Myocyte (in vitro differentiated cells): ENCODE measurements around the gene VASN. TPM values are rescaled to one million over a fixed set of nuclear protein-coding genes. Genes with fewer than 3 reads are reported as not detected.
A peak's percentile ranks its signal among the peaks of the same experiment; 100 is the strongest.
"Not testable (repeated sequence)": the region's sequence is repeated elsewhere in the genome, so short reads cannot be mapped to it uniquely, and the experiment has no call there.

ENCODE experiments used
- DNase-seq: peaks from one replicate; pipeline ENCODE4 v3.0.0-alpha.2; 2012; ENCODE audit warnings: low read depth
- total RNA-seq: library from RNA; depleted of rRNA; stranded (reverse); fragments of >200 nt; gene quantifications from 2 replicates; pipeline ENCODE4 v1.2.3, GENCODE V29; 2014

Gene VASN
- total RNA-seq, 1 donor from 2014 or later: 7.5 TPM

DNA sequence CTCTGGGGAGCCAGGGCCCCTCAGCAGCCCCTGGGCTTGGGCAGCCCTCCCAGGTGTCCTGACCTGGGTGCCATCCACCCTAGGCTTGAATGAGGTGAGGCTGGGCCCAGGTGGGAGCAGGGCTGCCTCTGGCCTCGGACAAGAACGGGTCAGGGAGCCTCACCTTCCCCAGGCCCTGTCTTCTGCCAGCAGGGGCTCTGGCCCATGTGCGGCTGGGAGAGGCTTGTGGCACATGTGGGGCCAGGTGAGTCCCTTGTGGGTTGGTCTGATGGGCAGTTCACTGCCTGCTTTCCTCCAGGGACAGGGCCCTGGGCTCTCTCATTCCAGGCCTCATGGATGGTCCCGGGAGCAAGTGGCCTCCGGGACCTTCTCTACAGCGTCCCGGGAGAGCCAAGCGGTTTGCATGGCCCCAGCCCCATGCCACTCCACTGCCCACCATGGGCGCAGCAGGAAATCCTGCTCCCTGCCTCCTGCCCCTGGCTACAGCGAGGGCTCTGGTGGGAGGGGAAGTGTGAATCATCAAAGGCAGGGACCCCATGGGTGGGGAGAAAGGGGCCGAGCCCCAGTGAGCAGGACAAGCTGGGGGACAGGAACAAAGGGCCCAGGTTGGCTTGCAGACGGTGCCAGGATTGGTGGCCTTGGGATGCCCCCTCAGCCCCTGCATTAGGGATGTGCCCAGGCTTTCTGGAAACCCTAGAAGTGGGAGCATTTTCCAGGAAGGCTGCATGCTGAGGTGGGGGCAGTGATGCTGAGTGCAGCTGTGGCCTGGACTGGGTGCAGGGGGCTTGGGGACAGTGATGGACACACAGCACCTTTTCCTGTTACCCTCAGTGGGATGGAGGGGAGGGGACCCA, 12.2 kb downstream of the VASN start:
- no peak for DNase-seq

DNA sequence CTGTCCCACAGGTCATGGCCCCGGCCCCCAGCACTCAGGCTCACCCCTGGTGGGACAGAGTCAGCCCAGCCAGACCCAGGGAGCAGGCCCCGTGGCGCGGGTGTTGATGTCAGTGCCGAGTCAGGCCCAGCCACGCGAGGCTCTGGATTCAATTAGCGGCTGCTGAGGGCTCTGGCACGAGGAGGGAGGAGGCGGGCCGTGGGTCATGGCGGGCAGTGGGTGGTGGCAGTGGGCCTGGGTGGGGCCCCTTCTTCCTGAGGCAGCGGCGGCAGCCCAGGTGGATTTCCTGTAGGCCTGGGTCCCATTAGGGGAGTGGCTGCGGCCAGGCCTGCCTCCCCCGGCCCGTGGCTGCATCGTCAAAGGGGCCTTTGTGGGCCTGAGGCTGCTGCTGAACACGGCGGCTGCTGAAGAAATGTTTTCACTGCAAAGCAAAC, 12.9 kb downstream of the VASN start:
- no peak for DNase-seq

DNA sequence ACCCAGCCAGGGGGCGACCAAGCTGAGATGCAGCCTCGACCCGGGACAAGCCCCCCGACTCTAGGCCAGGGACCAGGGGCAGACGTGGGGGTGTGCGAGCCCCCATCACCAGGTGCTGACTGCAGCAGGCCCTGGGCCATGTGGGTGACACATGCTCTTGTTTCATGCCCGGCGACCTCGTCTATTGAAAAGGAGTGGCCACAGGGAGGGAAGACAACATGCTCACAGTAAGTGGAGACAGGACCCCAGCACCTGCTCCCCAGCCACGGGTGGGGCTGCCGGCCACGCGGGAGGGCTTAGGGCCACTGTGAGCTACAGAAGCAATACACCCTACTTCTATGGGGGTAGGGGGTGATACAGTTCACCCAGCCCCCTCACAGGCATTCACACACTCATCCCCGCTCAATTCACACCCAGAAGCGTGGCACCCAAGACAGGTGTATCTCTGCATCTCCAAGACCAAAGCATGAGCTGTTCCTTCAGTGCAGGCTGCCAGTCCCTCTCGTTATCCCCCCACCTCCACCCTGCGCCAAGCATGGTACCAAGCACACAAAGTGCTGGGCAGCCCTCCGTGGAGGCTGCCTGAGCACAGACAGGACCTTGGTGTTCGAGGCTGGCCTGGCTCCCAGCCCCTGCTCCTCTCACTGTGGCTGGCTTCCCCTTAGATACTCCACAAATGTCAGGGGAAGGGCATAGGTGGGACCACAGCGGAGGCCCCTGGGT, 13.6 kb downstream of the VASN start:
- DNase-seq: peak; percentile 70

DNA sequence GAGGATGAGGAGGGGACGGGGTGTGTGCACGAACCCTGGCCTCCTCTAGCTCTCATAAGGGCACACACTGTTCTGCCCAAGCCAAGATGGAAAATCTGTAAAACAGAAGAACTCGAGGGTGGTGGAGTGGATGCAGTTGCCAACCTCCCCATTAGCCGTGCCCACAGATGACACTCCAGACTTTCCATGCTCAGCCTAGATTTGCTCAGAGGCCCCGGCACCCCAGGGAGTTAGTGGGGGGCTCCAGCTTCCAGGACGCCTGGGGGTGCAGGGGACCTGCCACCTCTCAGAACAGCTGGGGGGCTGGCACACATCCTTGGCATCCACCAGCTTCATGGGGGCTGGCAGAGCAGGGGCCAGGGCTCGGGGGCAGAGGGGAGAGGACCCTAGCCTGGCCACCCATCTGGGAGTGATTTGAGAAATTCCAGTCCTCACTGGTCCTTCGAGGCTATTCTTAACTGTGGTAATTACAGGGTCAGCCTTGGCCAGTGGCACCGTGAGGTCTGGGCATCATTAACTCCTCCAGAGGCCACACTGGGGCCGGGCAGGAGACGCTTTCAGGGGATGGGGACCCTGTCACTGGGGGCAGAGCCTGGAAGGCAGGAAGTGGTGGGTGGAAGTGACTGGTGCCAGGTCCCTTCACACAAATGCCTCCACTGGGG, 14.3 kb downstream of the VASN start:
- DNase-seq: no peak

DNA sequence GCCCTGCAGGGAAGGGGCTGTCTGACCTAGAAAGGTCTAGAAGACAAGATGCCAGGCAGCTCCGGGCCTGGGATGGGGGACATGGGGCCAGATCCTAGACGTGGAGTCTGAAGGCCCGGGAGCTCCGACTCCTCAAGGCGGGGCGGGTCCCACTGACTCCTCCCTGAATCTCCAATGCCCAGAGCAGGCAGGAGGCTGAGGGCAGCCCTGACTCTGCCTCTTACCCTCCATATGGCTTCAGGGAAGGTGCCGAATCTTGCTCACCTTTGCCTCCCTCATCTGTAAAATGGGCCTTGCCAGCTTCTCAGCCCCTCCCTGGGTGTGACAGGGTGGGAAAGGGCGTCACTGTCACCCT, 14.8 kb downstream of the VASN start:
- DNase-seq: no peak

DNA sequence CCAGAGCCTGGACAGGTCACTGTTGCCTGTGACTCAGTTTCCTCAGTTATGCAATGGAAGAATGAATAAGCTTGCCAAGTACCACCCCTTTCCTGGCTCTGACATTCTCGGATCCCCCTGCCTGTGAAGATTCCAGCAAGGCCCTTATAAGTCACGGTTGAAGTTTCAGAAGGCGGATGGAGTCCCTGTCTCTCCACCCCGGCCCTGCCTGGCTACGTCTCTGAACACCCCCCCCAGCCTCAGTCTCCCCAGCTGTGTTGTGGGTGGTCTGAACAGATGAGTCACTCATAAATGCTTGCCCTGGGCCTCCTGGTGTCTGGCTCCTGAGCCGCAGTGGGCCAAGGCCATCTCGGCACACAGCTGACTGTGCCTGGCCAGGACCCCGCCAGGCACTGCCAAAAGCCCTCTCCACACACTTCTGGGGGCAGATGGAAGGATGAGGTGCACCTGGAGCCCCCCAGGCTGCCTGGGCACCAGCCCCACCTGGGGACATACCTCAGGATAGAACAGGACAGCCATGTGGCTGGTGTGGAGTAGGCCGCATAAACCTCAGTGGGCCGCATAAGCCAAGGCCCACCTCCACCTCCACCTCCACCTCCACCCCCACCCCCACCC, 15.4 kb downstream of the VASN start:
- DNase-seq: no peak

DNA sequence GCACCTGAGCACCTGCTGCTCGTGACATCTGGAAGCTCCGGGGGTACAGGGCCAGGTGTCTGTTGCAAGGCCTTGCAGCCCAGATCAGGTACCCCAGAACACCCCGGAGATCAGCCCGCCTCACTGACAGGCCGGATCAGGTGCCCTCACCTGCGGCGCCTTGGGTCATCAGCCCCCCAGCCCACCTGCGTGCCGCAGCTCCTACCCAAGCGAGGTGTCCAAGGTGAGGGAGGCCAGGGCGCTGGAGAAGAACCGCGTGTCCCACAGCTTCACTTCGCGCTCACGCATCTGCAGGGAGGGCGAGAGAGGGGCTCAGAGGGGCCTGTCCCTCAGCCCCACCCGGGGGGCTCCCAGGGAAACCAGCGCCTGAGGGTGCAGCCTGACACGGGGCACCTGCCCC, 16.1 kb downstream of the VASN start:
- DNase-seq: no peak

DNA sequence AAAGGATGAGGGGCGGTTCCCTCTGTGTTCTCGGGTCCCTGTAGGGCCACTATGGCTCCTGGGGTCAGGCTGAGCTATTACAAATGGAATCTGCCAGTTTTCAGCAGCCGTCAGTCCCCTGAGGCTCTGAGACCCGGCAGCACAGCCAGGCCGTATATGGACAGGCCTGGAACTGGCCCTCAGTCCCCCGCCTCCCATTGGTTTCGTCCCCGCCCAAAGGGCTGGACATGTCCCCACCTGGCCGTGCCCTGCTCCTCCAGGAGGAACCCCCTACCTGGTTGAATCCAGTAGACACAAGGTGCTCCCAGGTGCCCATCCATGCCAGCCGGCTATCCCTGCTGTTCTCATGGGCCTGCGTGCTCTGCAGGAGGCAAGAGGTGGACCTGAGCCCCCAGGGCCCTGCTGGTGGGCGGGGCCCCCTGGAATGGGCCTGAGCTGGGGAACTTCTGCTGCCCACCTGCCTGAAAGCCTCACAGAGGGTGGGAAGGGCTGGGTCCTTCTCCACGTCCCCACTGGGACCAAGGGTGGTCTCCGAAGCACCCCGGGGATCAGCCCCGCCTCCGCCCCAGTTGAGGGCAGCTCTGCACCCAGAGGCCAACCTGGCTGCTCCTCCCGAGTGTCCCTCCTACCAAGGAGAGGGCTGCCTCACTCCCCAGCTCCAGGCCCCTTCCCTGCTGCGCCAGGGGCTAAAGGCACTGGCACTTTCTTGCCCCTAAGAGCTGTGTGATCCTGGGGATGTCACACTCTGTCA, 16.8 kb downstream of the VASN start:
- DNase-seq: no peak

DNA sequence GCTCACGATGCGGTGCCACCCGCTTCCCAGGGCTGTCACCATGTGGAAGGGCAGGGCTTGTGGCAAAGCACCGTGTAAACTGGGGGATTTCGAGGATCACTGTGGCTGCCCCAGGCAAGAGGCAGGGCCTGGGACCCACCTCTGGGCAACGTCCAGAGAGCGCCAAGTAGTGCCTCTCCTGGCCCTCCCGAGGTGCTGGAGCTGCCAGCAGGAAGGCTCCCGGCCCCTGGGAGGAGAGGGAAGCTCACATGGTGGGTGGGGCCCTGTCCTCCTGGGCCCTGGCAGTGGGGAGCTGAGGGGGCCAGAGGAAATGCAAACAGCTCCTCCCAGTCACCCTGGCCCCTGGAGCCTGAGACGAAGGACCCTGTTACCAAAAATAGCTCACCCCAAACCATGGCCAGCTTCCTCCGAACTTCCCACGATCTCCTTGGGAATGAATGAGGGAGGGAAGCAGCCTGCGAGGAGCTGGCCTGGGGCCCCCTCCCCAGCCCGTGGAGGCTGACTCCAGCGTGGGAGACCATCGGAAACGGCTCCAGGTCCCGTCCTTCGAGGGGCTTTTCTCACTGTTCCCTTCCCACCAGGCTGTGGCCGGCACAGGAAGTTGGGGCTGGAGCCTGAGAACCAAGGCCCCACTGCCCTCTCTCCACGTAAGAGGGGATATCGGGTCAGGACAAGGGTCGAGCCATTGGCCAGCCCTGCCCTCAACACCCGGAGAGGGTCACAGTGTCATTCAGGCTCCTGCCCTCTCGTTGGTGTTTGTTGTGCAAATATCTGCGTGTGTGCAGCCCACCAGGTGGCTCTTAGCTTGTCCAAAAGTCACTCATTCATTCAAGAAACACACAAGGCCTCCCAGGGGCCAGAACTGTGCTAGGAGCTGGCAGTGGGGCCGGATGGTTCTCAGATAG, 17.7 kb downstream of the VASN start:
- DNase-seq: no peak

DNA sequence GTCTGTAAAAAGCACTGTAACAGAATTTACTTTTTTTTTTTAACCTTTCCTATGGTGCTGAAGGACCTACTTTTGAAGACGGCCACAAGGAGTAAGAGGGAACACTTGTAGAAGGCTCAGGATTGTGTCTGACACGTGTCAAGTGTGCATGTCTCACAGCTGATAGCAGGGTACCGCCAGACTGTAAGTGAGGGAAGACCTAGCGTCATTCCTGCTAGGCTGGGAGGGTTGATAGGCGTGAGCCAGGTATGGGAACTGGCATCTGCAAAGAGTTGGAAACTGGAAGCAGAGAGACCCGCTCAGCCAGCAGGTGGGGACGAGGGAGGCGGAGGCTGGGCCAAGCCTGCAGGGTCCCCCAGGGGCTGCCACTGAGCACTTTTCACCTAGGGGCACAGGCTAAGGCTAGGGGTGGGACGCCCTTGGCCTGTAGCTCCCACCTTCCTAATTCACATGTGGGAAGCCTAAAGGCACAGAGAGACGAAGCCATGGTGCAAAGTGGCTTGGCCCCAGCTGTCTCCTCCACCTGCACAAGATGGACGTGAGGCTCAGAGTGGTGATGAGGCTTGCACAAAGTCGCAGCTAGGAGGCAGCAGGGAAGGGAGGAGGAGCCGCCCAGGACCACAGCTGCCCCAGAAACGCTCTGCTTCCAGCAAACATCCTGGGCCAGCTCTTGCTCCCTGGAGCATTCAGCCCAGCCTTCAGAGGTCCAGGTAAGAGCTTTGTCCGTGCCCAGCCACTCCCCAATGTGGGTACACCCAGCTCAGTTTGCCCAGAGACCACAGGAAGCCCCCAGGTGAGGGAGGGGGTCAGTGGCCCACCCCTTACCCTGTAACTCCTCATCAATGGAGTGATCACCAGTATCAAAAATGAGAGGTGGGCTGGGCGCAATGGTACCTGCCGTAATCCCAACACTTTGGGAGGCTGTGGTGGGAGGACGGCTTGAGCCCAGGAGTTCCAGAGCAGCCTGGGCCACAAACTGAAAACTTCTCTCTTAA, 18.9 kb downstream of the VASN start:
- no peak for DNase-seq

DNA sequence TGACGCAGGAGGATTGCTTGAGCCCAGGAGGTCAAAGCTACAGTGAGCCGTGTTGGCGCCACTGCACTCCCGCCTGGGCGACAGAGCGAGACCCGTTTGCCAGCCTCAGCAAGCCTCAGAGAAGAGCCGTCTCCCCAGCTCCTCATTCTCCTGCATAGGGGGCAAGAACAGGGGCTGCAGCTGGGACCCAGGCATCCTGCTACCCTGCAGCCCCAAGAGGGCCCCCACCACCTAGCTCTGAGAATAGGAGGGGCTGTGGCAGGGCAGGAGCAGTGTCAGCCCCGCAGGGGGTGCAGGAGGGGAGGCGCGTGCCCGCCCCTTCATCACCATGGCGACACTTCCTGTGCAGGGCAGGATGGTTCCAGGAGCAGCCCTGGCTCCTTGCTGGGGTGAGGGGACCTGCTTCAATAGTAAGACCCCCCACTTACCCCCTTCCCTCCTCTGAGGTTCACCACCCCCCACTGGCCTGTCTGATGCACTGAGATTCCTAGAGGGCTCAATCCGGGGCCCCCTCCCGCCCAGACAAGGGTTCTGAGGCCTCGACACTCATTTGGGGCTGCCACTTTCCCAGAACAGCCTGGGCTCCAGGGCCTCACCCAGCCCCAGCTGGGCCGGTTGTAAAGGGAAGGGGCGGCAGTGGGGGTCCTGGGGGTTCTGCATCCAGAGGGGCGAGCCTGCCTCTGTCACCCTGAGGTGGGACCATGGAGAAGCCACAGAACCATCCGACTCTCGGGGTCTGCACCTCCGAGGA, 20.2 kb downstream of the VASN start:
- DNase-seq: no peak

DNA sequence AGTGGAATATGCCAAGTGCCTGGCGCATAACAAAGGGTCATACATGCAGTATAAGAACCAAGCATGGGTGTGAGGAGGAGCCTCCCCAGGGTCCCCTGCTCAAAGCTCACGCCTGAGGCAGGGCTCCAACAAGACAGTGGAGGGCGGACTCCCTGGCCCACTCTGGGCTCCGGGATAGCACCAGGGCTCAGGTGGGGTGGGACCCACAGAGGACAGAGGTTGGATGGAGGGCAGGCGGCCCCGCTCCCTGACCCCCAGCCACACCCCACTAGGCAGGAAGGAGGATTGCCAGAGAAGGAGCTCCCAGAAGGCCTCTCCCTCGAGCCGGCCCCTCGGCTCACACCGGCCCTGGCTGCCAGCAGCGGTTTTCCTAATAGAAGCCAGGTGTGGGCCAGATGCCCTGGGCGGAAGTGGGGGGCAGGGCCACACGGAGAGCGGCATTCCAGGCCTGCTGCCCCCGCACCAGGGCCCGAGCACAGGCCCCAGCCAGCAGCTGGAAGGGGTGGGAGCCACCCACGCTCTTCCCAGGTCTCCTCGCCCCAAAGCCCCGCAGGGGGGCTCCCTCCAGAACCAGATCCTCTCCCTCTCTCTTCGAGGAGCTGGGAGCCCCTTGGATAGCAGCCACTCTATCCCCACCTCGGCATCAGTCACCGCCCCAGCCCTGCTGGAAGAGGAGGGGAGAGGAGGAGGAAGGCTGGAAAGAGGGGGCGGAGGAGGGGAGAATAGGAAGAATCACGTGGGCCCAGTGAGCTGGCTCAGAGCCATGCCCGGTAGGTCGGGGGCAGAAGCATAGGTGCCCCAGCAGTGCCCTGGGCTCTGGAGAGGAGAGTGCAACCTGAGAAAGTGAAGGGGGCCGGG, 21.0 kb downstream of the VASN start:
- DNase-seq: no peak

DNA sequence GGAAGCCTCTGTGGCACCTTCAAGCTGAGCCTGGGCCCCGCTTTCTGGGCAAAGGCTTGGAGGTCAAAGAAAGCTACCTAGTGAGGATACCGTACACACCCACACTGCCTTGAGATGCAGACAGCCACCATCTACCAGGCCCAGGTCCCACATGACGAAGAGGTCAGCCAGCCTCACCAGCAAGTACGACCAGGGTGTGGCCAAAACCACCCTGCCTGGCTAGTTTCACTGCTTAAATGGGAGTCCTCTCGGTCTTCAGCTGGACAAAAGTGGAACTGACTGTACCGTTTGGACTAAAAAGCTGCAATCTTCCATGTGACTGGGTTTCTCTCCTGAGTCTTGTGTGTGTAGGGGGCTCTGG, 21.6 kb downstream of the VASN start:
- no peak for DNase-seq

DNA sequence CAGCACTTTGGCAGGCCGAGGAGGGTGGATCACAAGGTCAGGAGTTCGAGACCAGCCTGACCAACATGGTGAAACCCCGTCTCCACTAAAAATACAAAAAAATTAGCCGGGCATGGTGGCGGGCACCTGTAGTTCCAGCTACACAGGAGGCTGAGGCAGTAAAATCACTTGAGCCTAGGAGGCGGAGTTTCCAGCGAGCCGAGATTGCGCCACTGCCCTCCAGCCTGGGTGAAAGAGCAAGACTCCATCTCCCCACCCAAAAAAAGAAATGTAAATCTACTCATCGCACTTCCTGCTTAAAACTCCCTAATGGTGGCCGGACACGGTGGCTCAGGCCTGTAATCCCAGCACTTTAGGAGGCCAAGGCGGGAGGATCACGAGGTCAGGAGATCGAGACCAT, 22.2 kb downstream of the VASN start:
- DNase-seq: not testable (repeated sequence)

DNA sequence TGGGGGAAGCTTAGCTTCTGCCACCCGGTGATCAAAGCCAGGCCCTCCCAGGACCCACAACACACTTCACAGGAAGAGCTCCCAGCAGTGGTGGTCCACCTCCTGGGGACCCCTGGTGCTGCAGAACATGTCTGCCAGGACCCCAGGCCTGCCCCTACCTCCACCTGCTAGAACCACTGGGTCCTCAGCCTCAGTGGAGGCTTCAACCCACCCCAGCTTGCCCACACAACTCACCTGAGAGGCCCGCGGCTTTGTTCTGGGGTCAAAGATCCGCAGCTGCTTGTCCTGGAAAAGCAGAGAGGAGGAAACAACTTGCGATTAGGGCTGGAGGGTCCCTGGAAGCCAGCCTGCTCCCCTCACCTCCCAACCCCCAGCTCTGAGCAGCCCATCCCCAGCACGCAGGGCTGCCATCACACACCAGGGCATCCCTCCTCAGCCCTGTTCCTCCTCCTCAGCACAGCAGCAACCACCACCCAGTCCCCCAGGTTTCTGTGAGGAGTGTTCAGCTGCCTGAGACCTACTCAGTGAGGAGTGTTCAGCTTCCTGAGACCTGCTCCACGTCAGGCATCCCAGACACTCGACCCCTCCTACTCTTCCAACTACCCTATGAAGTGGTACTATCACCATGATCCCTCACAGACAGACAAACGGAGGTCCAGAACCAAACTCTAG, 23.5 kb downstream of the VASN start:
- no peak for DNase-seq

DNA sequence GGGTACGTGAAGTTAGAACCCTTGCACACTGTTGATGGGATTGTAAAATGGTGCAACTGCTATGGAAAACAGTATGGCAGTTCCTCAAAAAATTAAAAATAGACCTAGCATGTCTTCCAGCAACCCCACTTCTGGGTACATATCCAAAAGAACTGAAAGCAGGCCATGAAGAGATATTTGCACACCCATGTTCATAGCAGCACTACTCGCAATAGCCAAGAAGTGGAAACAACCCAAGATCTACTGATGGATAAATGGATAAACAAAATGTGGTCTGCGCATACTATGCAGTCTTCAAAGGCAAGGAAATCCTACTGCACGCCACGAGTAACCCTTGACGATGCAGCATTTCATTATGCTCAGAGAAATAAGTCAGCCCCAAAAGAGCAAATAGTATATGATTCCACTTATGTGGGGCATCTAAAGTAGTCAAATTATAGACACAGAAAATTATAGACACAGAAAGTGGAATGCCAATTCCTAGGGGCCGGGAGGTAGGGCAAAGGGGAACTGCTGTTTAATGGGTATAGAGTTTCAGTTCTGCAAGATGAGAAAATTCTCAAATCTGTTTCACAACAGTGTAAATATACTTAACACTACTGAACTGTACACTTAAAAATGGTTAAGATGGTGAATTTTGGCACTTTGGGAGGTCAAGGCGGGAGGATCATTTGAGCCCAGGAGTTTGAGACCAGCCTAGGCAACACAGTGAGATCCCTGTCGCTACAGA, 27.5 kb downstream of the VASN start:
- no peak for DNase-seq
